ENCODE data around the gene GGTA1.

DNA sequence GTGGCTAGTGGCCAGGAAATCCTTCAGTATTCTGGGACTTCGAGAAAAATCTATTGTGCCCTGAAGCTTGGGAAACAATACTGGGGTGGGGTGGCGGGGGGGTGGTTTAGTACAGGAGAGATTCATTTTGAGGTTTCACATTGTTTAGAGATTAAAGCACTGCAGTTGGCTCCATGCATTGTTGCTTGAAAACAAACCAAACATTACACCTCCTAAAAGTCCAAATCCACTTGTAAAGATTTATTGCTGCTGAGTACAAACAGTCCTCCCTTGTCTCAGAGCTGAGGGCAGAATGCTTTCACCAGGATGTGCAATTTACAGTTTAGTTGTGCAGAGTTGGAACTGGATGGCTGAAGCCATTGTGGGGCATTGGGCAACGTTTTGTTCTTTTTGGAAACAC is 49.4 kb downstream of the GGTA1 start:
- no peak for TF ChIP-seq CTCF (IDR thresholded peaks at IDR 0.05 in 8 of 11, conservative IDR thresholded peaks at IDR 0.05 in 3 of 11)
- no peak for TF ChIP-seq POLR2AphosphoS5 (IDR thresholded peaks at IDR 0.05)
- TF ChIP-seq POLR2A (IDR thresholded peaks at IDR 0.05) = no peak
